ENCODE measurements around the gene OTOL1.

The OTOL1 gene

DNA sequence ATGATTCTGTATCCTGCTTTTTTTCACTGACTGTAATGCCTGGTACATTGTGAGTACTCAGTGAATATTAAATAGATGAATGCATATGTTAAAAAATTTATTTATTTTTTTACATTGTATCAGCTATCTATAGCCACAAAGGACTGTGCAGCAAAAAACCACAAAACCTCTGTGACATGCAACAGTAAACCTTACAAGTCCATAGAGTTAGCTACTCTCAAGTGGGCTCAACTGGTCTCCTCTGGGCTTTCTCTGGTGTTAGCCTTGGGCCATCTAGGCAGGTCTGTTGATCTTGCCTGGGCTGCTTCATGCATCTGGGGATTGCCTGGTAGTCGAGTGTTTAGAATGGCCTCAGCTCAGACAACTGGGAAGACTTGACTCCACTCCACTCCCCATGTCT is 35.3 kb downstream of the OTOL1 start:
- TF ChIP-seq, protein P1, sequence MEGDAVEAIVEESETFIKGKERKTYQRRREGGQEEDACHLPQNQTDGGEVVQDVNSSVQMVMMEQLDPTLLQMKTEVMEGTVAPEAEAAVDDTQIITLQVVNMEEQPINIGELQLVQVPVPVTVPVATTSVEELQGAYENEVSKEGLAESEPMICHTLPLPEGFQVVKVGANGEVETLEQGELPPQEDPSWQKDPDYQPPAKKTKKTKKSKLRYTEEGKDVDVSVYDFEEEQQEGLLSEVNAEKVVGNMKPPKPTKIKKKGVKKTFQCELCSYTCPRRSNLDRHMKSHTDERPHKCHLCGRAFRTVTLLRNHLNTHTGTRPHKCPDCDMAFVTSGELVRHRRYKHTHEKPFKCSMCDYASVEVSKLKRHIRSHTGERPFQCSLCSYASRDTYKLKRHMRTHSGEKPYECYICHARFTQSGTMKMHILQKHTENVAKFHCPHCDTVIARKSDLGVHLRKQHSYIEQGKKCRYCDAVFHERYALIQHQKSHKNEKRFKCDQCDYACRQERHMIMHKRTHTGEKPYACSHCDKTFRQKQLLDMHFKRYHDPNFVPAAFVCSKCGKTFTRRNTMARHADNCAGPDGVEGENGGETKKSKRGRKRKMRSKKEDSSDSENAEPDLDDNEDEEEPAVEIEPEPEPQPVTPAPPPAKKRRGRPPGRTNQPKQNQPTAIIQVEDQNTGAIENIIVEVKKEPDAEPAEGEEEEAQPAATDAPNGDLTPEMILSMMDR (IDR thresholded peaks at IDR 0.05; ENCODE audit: extremely low read depth, missing control alignments), result no peak
- no peak for DNase-seq (ENCODE audit: low spot score)

- TF ChIP-seq, protein P1 (IDR thresholded peaks at IDR 0.05; ENCODE audit: extremely low read depth, missing control alignments), result no peak
- DNase-seq (ENCODE audit: low spot score), result no peak
Observed at GRCh38 chr3:161540594-161540993, 44.0 kb downstream of the OTOL1 start.

- DNase-seq (ENCODE audit: low spot score), result no peak
- TF ChIP-seq, protein P1 (IDR thresholded peaks at IDR 0.05; ENCODE audit: extremely low read depth, missing control alignments), result no peak
Observed at GRCh38 chr3:161545824-161546223, 49.2 kb downstream of the OTOL1 start.

GRCh38 chr3:161548301-161548700 is 51.7 kb downstream of the OTOL1 start:
- TF ChIP-seq, protein P1 (IDR thresholded peaks at IDR 0.05; ENCODE audit: extremely low read depth, missing control alignments), result no peak
- no peak for DNase-seq (ENCODE audit: low spot score)

DNA sequence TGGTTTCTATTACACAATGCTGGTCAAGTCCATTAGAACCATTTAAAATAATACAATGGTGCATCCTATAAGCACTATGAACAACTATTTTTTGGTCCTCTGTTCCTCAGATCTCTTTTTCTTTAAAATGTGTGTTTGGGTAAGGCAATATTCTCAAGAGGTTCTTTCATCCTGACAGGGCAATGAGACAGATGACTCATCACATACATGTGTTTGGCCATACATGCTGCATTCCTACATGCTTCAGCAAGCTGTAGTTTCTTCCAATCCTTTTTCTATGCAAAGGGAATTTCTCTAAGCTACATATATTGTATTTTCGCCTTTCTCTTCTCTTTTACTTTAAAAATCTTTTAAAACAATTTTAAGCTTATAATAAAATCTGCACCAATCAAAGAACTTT is 52.7 kb downstream of the OTOL1 start:
- TF ChIP-seq, protein P1 (IDR thresholded peaks at IDR 0.05; ENCODE audit: extremely low read depth, missing control alignments), result no peak
- DNase-seq (ENCODE audit: low spot score), result no peak

DNA sequence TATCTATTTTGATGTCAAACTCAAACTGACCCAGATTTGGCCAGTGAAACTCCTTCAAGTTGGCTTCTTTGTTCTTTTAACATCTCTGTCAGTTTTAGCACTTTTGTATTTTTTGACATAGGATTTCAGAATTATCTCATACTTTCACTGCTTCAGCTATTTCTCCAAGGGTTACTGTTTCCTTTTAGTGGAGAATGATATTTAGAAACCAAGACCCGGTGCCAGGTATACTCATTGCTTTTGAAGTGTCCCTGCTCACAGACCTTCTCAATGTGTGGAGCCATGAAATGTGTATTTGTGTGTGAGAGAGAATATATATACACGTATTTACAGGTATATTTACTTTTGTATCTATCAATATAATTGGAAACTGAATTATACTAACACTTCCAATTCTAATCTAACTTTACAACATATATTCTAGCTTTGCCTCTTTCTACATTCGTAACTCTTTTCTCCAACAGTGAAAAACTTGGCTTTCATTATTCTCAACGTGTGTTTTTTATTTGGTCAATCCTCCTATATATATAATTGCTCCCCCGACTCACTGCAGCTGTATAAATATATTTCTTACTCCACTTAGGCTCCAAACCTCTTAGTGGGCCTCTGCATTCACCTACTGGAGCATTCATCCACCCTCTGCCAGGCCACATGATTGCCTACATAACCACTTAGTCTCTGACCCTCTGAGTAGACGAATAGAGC is 54.0 kb downstream of the OTOL1 start:
- no peak for DNase-seq (ENCODE audit: low spot score)

GRCh38 chr3:161551697-161552096 is 55.1 kb downstream of the OTOL1 start:
- TF ChIP-seq, protein P1 (IDR thresholded peaks at IDR 0.05; ENCODE audit: extremely low read depth, missing control alignments), result no peak
- DNase-seq (ENCODE audit: low spot score), result no peak

More for the DNA sequence above, 54.0 kb downstream of the OTOL1 start:
- TF ChIP-seq, protein P1 (IDR thresholded peaks at IDR 0.05; ENCODE audit: extremely low read depth, missing control alignments), result no peak
